NCI-H1436 treated with DMSO at 0.1 percent for 48 hours (cell line): ENCODE measurements around the gene KIF5C.
"Not testable (repeated sequence)": the region's sequence is repeated elsewhere in the genome, so short reads cannot be mapped to it uniquely, and the experiment has no call there.

Experiments used
- DNase-seq: peaks from one replicate; lab custom pipeline; 2025; lab: John Stamatoyannopoulos, UW

Gene KIF5C

DNA sequence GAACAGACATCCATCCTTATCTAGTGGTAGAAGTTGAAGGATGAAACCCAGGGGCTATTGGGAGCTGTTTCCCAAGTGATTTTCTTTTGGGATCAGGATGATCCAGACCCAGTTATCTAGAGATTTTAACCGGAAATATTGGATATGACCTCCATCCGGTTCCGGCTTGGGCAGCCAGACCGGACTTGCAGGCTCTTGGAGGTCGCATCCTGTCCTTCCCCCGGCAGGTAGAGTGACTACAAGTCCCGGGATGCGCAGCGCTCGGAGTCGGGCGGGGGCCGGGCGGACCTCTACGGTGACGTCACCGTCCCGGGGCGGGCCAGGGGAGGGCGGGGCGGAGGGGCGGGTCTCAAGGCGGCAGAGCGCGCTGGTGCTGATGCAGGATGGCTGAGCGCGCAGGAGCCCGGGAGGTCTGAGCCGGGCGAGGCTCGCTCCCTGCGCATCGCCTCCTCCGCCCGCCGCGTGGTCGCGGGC is at the start of gene KIF5C:
Gene KIF5C, plus strand, starts transcription at position 360 of the 474 bp plus-strand sequence. CDS start 391 bp downstream, outside the sequence.
- DNase-seq: peak; percentile 64

DNA sequence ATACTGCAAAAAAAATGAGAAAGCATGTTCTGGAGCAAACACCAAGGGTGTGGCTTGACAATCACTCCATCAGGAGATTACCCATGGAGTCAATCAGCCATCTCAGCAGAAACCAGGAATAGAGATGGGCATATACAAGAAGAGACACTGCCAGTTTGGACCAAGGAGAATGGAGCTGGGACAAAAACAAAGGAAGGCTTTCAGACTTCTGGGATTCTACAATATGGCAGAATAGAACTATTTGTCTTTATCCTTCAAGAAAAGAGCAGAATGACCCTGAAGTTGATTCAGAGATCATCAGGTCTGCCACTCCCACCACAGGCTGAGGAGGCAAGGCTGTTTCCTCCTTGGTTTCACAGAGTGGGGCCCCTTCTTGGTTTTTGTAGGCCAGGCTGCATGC is 48.2 kb upstream of the KIF5C start:
- no peak for DNase-seq

DNA sequence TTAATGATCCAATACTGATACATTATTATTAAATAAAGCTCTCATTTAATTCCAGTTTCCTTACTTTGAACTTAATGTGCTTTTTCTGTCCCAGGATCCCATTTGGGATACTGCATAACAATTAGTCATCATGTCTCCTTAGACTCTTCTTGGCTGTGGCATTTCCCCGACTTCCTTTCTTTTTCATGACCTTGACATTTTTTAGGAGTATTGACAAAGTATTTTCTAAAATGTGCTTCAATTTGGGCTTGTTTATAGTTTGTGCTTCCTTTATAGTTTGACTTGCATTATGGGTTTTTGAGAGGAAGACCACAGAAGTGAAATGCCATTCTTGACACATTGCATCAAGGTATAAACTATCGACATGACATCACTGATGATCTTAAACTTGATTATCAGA is 46.1 kb upstream of the KIF5C start:
- DNase-seq: no peak

DNA sequence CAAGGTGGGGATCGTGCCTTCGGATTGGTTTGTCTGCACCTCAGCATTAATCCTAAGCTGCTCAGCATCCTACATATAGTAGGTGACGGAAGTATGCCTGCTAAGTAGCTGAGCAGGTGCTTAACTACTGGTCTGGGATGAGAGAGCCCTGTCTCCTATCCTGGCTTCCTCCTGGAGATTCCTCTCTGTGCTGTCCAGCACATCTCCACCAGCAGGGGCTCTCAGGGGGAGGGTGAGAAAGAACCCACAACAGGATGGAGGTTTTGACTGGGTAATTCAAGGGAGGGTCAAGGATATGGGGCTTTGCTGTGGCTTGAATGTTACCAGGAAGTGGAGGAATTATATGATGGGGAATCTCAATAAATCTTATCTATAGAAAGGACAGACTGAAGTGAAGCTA is 45.4 kb upstream of the KIF5C start:
- no peak for DNase-seq

DNA sequence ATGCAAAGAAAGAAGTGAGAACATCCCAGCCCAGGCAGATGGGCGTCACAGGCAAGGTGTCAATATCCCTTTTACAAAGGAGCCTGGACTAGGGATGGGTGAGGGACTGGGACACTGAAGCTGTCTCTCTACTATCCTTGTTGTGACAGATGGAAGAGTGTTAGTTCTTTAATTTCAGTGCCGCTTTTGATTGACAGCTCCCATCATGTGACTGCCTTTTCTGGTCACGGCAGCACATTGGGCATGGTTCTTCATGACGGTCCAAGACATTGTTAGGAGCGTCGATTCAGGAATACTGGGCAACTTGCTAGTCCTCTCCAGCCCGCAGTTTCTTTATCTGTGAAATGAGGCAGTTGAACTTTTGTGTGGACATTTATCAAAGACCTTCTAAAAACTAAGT is 42.4 kb upstream of the KIF5C start:
- no peak for DNase-seq

DNA sequence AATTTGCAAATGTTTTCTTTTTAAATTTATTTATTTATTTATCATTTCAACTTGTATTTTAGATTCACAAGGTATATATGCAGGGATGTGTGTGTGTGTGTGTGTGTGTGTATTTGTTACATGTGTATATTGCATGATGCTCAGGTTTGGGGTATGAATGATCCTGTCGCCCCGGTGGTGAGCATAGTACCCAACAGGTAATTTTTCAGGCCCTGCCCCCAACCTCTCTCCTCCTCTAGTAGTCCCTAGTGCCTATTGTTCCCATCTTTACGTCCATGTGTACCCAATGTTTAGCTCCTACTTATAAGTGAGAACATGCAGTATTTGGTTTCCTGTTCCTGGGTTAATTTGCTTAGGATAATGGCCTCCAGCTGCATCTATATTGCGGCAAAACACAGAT is 33.0 kb upstream of the KIF5C start:
- DNase-seq: no peak

DNA sequence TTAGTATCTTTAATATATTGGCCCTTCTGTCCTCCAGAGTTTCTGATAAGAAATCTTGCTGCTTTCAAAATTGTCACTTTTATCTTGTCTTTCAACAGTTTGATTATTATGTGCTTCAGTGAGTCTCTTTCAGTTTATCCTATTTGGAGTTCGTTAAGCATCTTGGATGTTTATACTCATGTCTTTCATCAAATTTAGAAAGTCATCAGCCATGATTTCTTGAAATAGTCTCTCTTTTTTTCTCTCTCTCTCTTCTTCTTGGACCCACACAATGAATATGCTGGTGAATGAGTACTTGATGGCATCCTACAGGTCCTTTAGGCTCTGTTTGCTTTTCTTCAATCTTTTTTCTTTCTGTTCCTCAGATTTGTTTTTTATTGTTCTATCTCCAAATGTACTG is 26.9 kb upstream of the KIF5C start:
- DNase-seq: no peak

DNA sequence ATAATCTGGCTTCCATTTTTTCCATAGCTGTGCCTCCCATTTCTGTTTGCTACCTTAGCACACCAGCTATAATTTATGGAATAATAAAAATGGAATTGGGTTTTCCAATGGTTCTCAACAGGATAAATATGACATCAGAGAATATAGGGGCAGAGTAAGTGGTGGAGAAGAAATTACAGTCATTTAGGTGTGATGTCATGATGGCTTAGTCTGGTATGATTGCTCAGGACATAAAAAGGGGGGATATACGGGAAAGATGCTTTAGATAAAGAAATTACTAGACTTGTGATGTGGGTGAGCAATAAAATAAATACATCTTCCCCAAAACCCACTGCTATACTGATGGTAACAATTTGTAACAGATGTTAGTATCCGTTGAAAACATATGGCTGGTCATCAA is 21.6 kb upstream of the KIF5C start:
- no peak for DNase-seq

DNA sequence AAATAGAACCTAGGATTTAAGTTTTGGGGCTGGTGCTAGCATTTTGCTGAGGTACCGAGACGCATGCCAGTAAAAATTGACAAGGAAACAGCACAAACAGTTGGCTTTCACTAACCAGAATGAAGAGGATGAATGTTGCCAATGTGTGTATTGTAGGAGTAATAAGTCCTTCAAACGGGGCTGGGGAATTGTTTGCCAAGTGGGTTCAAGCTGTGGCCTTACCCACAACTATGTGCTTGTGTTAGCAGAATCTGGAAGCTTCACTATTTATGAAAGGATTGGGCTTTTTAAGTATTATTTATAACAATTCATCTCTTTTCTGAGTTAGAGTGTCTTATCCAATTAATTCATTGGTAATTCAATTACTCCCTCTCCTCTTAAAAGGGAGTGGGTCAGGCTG is 15.0 kb upstream of the KIF5C start:
- no peak for DNase-seq

DNA sequence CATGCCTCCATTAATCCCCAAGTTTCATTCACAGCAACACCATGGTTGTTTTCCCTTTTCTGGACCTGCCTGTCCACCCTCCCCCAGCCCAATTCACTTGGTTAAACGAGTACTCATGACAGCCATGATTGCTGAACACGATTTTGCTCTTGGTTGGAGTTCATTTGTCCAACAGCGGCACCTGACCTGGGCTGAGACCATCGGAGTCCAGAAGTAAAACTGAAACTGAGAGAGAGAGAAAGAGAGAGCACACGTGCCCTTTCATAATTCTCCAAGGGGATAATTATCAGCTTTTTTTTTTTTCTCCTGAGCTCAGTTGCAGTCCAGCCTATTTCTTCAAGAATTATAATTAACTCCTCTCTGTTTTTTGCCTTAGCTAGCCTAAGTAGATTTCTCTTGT is 13.7 kb upstream of the KIF5C start:
- DNase-seq: no peak

DNA sequence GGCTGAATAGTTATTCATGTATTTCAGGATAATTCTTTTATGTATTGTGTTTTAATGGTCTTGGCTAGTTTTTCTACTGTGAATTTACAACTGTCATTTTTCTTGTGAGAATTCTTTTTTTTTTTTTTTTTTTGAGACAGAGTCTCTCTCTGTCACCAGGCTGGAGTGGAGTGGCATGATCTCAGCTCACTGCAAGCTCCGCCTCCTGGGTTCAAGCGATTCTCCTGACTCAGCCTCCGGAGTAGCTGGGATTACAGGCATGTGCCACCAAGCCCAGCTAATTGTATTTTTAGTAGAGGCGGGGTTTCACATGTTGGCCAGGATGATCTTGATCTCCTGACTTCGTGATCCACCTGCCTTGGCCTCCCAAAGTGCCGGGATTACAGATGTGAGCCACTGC is 12.5 kb upstream of the KIF5C start:
- DNase-seq: not testable (repeated sequence)

DNA sequence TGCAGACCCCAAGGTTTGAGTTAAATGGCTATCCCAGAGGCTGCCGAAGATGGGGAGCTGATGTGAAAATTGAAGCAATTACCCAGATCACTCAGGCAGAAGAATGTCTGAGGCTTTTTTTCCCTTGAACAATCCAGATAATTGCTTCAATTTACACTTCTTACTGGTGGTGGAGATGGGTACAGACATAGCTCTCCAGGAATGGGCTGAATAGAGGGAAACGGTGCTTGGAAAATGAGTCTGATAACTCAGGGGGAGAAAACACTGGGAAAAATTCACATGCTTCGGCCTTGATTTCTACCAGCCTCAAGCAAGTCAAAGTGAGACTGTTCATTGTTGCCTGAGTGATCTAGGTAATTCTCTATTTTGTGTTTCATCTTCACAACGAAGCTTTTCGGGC is 9.5 kb upstream of the KIF5C start:
- DNase-seq: no peak

DNA sequence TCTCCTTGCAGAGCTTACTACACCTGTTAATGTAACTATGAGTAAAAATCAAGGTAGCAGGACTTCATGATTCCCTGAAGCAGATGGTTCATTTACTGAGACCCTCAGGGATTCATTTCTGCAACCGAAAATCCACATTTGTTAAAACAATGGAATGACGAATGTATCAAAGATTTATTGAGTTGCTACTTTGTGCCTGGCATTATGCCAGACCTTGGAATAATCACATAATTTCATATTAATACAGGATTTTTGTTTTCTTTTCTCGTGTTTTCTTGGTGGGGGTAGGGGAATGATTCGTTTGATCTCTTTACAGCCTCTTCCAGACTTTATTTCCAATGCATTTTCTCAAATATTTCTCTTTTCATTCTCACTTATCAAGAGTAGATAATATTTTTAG is 8.9 kb upstream of the KIF5C start:
- no peak for DNase-seq

DNA sequence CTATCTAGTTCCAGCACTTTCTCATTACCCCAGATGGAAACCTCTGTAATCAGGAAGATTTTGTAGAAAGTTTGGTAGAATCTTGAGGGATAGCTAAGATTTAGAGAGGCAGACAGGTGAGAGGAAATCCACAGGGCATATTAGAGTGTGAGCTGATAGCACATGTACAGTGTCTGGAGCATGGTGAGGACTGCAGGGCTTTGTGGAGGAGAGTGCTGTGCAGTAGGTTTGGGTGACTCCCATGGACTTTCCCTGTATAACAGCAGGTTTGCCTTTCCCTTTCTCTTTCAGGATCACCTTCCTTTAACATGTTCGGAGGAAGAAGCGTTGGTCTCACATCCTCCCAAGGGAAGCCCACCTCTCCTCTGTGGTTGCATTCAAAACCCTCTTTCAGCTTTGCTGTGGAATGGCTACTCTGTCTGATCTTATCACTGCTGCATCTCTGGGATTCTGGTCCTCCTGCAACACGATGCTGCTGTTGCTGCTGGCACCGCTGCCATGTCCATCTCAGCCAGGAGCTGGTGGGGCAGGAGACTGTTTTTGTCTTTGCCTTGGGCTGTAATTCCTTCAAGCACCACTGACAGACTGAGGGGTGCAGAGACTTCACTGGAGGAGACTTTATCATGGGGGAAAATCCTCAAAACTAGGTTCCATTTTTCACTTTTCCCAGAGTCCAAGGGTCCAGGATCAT is 7.8 kb upstream of the KIF5C start:
- DNase-seq: no peak

DNA sequence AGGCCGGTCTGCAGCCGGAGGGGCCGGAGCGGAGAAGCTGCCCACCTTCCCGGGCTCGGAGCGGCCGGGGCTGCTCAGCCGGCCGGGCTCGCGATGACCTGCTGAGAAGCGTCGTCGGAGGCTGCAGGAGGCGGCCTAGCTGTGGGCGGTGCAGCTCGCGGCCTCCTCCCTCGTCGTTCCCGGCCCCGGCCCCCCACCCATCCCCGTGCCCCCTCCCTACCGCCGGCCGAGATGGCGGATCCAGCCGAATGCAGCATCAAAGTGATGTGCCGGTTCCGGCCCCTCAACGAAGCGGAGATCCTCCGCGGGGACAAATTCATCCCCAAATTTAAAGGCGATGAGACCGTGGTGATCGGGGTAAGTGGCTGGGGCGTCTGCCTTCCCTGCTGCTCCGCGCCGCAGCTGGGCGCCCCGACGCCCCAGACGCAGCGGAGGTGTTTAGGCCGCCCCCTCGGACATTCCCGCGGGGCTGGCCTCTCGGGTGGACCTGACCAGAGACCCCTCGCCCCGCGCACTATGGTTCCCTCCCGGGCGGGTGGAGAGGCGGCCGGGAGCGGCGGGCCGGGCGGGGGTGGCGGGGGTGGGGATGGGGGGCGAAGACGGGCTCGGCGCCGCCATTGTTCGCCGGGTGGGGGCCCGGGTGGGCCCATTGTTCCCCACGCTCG is 492 bp downstream of the KIF5C start:
- no peak for DNase-seq

DNA sequence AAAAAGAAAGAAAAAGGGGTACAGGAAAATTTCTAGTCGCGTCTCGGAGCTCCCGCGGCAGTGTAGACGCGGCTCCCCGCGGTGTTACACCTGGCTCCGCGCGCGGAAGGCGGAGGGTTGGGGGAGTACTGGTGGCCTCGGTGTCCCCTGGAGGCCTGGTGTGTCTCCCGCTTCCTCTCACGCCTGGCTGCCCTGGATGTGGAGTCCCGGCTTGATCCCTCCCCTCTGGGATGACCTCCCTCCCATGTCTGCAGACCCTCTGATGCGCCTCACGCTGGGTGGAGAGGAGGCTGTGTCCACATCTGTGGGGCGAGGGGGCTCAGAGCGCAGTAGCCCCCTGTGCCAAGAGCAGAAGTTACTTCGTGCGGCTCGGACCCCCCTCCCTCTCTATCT is 1.2 kb downstream of the KIF5C start:
- no peak for DNase-seq

DNA sequence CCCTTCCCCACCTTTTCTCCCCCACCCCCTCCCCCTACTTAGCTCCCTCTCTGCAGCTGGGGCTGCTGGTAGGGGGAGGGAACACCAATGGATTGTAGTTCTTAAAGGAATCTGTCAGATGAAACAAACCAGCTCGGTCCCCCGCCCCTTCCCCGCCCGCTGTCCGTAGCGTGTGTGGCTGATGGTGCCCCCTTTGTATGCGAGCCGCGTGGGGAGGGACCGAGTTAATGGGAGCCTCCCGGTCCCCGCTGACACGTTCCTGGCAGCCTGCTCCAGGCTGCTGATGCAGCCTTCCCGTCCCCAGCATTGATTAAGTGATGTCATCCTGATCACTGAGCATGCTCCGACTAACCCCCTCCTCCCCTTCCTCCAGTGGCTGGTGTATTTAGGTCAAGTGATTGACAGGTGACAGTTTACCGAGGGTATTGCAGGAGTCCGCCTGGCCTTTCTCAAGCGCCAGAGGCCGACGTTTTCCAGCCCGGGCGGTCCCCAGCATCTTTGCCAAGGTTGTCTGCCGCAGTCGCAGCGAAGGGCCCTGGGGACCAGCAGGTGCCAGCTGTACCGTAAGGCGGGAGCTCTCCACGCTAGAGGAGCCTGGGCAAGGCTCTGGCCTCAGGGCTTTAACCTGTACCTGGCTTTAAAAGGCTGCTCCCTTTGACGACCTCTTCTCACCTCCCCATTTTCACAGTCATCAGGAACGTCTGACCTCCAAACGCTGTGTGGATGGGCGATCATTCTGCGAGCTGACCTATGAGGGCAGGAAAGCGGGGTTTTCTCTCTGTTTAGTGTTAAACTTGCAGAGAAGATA is 1.8 kb downstream of the KIF5C start:
- DNase-seq: peak; percentile 59

DNA sequence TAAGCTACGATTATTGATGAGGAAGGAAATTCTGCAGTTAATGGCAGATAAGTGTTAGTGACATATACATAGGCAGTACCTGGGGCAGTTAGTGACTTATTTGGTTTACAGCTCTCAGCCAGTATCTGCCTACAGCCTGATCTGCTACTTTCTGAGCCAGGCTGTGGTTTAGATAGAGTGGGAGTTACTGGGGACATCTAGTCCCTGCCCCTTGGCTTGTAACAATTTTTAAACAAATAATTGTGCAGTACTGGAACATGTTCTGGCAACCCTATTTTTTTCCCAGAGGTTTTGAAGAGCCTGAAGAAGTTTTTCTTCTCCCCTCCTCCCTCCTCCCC is 2.3 kb downstream of the KIF5C start:
- DNase-seq: no peak

DNA sequence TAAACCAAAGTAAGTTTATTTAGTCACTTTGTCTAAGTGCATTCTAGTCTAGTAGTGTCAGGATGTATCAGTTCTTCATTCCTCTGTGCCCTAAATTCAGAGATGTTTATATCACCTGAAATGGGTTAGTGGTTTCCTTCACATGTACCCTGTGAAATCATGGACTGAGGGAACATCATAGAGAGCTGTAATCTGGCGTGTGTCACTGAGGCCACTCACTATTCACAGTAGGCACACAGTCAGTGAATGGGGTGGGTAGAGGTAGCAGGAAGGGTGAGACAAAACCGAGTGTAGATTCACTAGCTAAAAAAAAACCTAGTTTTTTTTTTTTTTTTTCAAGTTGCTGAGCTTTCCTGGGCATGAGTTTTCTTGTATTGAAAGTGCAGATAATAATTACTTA is 5.6 kb downstream of the KIF5C start:
- no peak for DNase-seq

DNA sequence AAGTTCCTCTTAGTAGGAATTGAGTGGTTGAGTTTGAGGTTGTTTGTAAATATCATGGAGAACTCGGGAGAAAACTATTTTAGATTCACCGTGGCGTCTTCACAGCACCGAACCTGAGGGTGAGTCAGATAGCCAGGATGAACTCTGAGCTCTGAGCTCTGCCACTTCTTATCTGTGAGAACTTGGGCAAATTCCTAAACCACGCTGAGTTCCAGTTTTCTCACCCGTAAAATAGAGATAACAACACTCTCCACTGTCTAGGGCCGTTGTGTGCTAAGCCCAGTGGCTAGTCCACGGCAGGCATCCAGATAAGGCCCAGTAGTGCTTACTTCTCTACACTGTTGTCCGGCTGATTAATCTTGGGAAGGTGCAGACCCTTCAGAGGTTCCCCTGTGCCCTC is 7.0 kb downstream of the KIF5C start:
- no peak for DNase-seq

DNA sequence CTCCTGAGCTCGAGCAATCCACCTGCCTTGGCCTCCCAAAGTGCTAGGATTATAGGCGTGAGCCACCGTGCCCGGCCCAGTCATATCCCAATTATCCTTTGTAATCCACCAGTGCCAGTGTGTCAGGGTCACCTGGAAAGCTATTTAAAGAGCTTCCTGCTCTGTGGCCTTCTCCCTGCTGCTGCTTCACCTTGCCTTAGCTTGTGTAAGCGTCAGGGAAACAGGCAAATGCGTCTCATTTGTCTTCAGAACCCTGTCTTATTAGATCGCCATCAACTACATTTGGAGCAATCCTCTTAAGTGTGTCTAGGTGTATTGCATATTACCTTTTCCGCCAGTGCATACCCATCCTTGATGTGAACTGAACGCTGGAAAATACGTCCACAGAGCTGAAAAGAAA is 10.2 kb downstream of the KIF5C start:
- no peak for DNase-seq

DNA sequence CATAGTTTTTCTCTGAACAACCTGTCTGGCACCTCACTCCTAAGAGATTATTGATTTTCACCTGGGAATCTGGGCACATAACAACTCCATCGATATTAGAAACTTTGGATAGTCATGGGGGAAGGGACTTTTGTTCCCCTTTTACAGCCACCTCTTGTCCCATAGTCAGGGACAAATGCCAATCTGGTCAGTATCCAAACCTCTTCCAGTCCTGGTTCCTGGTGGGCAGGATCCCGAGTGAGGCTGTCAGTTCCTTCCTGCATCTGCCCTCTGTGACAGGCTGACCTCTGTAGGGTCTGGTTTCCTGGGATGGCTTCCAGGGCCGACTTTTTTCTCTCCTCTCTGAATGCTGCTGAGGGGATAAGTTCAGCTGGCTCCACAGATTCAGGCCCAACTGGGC is 11.0 kb downstream of the KIF5C start:
- DNase-seq: no peak

DNA sequence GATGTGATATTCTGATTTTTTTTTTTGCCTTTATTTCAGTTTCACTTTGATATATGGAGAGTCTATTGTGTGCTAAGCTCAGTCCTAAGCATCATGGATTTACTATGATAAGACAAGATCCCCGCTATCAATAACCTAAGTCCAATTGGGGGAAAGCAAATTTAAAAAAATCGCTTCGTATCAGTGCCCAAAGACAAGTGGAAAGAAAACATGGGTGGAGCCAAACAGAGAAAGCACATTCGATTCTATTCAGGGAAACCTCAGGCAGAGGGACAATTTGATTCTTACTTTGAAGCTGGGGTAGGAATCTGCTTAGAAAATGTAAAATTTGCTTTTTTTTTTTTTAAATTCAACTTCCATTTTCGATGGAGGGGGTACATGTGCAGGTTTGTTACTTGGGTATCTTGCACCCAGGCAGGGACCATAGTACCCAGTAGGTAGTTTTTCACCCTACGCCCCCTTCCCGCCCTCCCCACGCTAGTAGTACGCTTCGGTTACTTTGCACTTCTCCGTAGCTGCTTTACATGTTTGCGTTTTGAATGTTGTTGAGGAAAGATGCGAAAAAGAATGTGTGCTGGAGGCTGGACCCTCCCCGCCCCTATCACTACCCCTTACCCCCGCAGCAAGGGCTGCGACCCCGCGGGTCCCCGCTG is 12.4 kb downstream of the KIF5C start:
- no peak for DNase-seq
